Choroid plexus epithelial cell (primary cell): Measurements from ENCODE around the gene FRMPD2.

Source experiments
- DNase-seq: peaks from one replicate; pipeline ENCODE4 v3.0.0-alpha.2; 2010; ENCODE audit warnings: low read depth
- H3K4me3 ChIP-seq: 2 replicates; pipeline ENCODE4 v1.5.1; 2011; ENCODE audit warnings: low read depth, mild to moderate bottlenecking, control low read depth, low read length, moderate library complexity
- CTCF ChIP-seq: conservative IDR thresholded peaks from 2 replicates; pipeline ENCODE4 v1.5.1; 2011; ENCODE audit warnings: low read depth, mild to moderate bottlenecking, control low read depth, inconsistent platforms, low read length, moderate library complexity

The FRMPD2 gene

GRCh38 chr10:48215486-48216203 lies 58.9 kb downstream of the FRMPD2 start:
- H3K4me3 ChIP-seq: no peak overlapping the region
- peak; percentile 57 for DNase-seq
- peak; percentile 86 for TF ChIP-seq CTCF

GRCh38 chr10:48214716-48215485 lies 59.6 kb downstream of the FRMPD2 start:
- no peak overlapping the region for H3K4me3 ChIP-seq
- no peak for DNase-seq
- TF ChIP-seq CTCF: no peak

- no peak for TF ChIP-seq CTCF
- no peak for DNase-seq
- no peak overlapping the region for H3K4me3 ChIP-seq
Observed at GRCh38 chr10:48213047-48213446, 61.4 kb downstream of the FRMPD2 start.

- DNase-seq: no peak
- H3K4me3 ChIP-seq: no peak overlapping the region
Observed at GRCh38 chr10:48211777-48212176, 62.7 kb downstream of the FRMPD2 start.

GRCh38 chr10:48210966-48211365 lies 63.5 kb downstream of the FRMPD2 start:
- no peak overlapping the region for H3K4me3 ChIP-seq
- TF ChIP-seq CTCF: no peak
- DNase-seq: no peak

More at GRCh38 chr10:48211777-48212176, 62.7 kb downstream of the FRMPD2 start:
- no peak for TF ChIP-seq CTCF

- no peak for TF ChIP-seq CTCF
- H3K4me3 ChIP-seq: no peak overlapping the region
- DNase-seq: no peak
Observed at GRCh38 chr10:48210391-48210790, 64.1 kb downstream of the FRMPD2 start.
